Activated CD4-positive, alpha-beta T cell treated with anti-CD3 and anti-CD28 coated beads for 24 hours (primary cell): ENCODE results near the gene SEMA7A.

Source experiments
- DNase-seq, 2 donors: peaks; one replicate each; pipeline ENCODE4 v3.0.0-alpha.2; 2020; ENCODE audit warnings: low read depth in 2 of 2

The SEMA7A gene

DNA sequence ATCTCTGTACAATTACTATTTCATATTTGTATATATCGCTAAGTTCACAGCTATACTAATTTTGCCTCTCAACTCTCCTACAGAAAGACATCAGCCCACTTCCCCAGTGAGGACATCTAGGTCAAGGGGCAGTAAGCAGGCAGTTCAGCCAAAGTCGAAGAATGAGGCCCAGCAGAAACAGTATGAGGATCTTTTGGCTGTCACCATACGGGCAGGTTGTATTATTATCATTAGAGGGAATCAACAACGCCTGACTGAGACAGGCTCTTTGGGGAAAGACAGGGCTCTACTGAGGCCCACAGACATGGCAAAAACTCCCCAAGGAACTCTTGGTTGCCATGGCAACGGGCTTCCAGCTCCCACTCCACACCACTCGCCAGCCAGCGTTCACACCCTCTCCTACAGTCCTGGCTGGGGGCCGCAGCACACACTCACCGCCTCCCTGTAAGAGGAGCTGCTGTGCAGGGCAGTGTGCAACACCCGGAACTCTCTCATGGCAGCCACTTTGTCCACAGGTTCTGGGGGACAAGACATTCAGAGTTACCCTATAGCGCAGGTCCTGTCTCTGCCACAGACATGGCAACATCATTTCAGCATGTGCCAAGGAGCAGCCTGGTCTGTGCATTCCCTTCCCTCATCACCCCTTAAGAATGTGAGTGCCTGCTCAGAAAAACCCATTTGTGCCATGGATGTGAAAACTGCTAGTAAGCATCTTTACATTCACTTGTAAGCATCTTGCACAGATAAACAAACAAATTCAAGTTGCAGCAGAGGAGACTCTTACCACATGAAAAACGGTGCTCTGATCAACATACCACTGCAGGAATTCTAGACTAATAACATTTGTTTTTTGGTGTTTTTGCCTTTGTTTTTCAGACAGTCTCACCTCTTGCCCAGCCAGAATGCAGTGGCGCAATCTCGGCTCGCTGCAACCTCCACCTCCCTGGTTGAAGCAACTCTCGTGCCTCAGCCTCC is 18.4 kb upstream of the SEMA7A start:
- no peak for DNase-seq

DNA sequence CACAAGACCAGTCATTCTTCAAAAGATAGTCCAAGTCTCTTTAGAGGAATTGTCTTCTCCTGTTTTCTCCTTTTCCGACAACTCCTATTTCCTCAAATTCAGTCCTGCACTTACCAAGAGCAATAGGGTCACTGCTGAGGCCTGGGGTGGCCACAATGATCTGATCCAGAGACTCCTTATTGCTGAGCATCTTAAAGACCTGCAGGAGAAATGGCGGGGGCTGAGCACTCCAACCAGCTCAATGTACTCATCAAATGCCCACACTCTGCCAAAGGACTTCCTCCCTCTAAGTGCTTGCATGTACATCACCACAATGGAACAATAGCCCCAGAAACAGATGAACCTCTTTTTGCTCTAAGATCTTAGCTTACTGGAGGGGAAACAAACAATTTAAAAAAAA is 17.6 kb upstream of the SEMA7A start:
- DNase-seq: no peak

DNA sequence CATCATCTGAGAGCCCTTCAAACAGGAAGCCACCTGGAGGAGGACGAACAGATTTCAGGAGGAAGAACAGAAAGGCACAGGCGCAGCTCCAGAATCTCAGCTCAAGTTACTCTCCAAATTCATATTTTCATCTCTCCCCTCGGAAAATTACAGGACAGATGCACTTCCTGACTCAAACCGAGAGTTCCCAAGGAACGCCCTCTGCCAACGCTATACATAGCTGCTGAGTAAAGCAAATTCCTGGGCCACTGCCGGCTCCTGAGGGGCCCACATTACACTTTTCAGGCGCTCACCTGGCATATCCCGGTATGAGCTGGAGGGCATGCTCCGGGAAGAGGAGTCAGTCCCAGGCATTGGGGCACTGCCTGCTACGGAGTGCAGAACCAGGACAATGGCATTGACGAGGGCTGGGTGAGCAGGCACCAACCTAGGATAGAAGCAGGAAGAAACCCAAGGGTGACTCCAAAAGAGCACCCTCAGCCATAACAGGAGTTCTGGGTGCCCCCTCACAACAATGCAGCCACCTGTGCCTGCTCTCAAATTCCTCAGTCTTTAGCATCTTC is 16.0 kb upstream of the SEMA7A start:
- DNase-seq: no peak

DNA sequence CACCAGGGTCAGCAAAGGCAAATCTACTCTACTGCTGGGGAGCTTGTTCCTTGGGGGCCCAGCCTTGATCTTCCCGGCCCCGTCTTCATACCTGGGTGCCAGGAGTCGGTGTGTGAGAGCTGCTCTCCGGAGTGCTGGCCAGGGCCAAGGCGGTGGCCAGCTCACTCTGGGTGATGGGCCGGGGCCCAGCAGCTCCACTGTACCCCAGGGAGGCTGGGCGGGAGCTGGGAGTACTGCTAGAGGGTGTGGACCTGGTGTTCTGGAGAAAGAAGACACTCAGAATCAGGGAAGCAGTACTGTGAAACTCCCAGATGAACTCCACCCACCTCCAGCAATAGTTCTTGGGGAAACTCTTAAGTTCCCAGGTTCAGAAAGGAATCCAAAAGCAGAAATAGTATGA is 15.3 kb upstream of the SEMA7A start:
- no peak for DNase-seq

DNA sequence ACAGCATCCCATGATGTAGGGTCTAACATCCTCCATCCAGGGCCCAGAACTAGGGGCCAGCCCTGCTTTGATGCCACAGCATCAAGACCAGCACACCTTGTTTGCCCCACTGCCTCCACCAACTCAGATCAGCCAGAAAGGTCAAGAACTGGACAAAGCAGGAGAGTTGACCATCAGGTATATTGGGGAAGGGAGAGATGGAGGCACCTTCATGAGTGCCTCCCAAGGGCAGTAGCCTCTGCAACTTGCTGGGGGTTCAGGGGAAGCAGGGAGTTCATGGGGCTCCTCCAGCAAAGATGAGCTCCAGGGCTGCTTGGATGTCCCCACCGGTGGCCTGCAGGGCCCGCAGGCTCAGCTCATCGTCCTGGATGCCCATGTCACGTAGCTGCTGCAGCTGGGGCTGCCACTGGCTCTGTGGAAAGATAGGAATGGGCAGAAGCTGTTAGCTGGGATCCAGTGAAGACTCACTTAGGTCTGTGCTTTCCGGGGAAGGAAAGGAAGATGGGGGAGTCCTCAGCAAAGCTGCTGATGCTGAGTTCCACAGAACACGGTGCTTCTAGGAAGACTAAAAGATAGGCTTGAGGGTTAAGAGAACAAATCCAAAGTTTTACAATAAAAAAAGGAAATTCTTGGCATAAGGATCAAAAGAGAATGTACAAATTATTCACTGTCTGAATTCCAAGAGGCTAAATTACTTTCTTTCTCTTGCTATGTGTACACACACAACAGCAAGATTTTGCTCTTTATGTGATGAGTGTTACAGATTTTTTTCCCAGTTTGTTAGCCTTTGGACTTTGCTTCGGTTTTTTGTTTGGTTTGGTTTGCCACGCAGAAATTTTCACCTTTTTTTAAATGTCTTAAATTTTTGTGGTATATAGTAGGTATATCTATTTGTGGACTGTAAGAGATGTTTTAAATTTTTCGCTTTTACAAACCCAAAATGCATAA is 12.3 kb upstream of the SEMA7A start:
- no peak for DNase-seq

DNA sequence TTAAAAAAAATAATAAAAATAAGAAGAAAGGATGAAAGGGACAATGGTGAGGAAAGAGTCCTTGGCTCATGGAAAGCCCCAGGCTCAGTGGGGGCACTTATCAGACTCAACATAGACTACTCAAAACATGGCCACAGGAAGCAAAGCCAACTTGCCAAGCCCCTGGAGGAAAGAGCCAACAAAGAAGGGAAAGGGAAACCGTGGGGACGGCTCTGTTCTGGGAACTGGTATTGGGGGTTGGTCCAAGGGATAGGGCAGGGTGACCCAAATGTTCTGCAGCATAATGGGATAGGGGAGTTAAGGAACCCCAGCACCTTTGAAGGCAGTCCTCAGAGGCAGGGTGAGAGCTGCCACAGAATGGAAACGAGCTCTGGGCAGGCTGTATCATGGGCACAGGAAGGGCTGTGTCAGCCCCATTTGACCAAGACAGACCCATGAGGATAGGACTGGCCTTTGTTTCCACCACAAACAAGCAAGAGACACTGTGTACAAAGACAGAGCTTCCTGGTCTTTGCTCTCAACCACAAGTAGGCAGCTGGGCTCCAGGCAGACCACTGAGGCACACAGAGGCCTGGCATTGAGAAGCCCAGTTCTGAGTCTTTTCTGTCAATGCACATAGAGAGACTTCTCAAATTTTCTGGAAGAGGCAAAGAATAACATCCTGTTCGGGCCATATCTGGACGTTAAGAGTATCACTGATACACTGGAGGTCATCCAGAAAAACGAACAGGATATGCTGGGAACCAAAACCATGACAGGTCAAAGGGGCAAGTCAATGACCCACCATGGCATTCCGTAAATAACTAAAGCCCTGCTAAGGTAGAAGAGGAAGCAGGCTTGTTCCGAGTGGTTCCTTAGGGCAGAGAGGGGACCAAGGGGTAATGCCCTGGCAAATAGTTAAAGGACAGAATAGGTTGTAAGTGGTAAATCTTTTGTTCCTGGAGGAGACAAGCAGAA is 10.6 kb upstream of the SEMA7A start:
- DNase-seq: no peak

DNA sequence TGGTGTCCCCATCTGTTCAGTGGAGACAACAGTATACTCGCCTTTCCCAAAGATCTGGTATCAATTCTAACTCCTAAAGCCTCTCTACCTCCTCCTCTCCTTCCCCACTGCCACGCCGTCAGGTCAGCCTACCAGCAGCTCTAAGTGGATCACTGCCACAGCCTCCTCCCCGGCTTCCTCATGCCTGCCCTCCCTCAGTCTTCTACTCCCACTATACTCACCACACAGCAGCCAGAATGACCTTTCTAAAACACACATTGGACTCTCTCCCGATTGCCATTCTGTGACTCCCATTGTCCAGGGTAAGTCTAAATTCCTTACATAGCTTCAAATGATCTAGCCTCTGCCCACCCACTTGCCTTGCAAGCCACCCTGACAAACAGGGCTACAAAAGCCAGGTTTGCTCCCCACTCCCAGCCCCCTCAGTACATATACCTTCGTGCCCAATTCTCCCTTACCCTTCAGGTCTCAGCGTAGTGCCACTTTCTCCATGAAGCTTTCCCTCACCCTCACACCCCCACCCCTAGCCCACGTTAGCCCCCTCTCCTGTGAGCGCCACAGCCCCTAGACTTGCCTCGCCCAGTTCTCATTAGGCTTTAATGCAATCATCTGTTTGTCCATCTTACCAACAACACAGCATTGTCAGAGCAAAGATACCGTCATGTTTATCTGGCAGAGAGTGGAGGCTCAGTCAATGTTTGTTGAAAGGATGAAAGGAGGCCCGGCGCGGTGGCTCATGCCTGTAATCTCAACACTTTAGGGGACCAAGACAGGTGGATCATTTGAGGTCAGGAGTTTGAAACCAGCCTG is 9.5 kb upstream of the SEMA7A start:
- DNase-seq: no peak

DNA sequence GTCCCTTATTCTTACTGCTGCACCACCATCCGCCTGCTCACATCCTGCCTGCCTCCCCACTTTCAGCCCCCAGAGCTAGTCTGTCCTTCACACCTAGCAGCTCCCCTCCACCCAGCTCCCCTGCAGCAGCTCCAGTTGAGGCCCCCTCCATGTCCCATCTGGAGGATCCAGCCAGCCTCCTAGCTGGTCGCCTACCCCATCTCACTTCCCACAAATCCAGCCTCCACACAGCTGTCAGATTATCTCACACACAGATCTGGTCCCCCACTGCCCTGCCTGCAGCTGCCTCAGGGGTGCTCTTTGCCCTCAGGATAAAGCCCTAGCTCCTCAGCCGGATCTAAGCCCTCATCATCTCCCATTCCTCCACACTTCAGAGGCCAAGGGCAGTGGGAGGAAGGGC is 8.8 kb upstream of the SEMA7A start:
- no peak for DNase-seq

DNA sequence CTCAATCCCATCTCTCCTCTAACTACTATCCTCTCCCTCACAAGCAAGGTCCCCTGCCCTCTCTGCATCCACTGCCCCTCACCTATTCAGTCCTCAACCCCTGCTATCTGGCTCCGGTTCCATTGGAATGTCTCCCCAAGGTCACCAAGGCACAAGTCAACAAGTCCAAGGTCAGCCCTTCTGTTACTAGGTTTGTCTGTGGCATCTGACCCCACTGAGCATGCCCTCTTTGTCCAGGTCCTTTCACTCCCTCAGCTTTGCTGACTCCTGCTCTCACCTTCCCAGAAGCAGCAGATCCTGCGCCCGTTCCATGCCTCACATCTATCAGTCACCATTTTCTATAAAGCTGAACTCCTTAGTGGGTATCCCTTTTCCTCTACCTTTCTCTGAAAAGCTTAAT is 8.3 kb upstream of the SEMA7A start:
- no peak for DNase-seq

DNA sequence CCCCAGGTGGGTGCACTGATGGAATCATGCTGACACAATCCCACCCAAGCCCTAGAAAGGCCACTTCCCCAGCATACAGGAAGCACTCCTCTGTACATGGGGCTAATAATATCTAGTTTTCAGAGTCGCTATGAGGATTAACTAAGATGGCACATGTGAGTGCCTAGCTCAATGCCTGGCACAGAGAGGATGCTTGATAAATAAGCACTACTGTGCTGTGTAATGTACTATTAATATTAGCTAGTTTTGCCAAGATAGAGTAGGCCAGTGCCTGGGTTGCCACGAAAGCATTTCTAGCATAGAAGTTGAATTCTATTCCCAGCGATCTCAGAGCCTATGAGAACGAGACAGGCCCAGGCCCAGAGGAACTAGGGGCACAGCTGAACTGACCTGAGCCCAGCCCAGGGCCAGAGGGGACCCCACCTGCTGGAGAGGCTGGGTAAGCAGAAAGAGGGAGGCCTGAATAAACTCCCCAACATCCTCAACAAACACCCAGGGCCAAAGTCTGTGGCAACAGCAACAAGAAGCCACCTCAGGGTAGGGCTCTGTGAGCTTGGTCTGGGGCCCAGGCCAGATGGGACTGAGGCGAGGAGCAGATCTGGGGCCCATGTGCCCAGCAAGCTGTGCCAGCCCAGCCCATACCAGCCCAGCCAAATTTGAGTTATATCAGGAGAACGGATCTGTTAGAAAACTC is 7.6 kb upstream of the SEMA7A start:
- no peak for DNase-seq

DNA sequence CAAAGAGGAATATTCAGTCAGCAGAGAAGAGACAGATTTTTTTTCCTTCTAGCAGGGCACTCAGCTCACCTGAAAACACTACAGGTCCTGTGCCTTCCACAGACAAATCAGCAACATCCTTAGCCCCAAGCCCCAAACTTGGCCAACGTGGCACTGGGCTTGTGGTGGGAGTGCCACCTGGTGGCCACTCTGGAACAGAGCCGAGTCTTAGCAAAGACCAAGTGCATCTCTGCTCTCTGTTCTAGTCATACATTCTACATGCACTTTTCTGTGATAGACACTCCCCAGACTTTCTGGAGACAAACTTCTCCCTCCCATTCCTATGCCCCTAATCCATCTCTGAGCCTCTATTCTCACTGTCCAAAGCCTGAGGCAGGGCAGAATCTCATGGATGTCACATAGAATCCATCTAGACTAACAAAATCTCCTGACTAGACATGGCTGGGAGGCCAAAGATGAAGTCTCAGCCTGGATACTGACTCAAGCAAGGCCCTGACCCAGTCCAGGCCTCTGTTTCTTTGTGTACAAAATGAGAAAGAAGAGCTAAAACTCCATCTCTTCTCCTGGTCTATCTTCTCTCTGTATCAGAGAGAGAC is 5.1 kb upstream of the SEMA7A start:
- peak; percentile 64 to 65 for DNase-seq

DNA sequence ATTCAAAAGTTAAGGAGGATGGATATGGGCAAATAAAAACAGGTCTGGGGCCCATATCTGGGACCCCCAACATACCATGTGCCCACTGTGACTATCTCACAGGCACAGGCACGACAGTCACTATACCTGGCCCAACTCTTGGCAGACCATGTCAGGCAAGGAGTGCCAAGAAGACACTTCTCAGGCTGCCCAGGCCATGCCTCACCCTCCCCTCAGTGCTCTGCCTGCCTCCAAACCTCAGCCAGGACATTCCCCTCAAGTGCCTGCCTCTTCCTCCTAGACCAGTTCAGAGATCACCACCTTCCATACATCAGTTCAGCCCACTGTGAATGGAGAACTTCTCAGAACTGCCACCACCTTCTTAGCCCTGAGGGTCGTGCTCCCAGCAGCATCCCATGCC is 4.4 kb upstream of the SEMA7A start:
- no peak for DNase-seq

DNA sequence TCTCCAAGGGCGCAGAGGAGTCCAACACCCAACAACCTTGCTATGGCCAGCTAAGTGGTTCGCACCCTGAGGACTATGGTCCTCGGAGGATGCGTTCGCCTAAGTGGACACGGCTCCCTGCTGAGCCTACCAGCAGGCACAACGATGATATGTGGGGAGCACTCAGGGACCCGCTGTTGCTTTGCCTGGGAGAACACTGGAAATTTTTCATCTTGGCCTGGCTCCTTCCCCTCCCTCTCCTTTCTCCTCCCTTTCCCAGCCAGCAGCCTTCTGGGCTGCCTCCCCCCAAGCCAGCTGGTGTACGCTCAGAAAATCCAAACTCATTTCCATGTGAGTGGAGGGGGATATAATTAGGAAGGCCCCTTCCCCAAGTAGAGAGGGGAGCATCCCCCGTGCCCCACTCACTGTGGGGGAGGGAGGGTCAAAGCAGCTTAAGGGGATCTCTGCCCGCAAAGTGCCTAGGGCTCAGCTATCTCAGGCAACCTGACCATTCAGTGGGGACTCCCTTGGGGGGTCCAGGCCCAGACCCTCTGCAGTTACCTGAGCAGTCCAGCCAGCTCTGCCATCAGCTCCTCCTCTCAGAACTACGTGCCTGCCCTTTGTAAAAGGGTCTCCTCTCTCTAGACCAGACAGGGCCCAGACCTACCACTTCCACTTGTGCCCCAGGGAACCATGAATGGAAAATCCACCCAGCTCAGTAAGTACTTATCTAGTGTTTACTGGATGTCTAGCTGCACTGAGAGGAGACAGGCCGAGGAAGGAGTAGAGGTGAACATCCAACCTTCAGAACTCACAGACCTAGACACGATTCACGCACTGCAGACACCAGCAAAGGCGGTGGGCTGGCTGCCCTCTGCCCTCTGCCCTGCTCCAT is 742 bp upstream of the SEMA7A start:
- no peak for DNase-seq

DNA sequence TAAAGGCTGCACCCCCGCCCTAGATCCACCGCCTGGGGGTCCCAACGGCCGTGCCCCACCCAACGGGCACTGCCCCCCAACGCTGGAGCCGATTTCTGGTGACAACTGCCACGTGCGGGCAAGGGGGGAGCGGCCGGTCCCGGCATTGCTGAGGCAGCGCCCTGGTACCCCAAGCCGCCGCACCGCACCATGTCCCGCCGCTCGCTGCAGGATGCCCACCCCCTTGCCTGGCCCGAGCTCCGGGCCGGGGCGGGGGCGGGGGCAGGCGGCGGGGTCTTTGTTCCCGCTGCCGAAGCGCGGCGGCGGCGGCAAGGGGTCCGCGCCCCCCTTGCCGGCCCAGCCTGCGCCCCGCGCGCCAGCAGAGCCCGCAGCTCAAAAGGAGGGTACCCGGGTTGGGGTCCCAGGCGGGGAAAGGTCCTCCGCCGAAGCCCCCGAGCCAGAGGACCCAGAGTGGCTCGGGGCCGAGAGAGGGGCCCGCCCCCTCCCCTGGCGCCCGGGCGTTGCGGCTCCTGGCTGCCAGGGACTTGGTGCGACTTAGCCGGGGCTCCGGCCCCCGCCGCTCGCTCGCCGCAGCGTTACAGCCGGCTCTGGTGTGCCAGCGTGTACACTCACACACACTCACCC is 678 bp downstream of the SEMA7A start:
- no peak for DNase-seq

DNA sequence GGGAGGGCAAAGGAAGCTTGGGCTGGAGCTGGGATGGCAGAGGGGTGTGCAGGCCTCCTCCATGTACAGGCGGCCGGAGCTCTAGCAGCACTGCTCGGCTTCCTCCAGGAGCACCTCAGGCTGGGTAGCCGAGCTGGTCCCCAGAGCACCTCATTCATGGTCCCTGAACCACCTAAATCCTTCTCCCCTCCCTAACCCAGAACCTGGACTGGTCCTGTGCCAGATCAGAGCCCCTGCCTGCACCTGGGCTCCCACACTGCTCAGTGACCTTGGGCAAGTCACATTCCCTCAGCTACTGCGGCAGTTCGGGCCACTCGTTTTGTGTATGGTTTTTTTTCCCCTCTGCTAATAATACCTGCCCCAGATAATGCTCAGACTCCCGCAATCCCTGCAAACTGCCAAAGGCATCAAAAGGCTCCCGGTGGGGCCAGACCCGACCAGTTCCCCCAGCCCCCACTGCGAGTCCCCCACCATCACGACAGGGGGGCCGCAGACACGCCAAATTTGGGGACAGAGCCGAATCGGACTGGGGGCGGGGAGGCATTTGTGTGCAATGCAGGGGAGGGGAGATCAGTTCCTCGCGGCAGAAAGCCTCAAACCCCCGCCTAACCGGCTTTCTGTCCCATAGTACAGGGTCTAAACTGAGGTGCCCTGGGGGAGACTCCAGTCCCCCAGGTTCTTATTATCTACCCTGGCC is 1.3 kb downstream of the SEMA7A start:
- no peak for DNase-seq

DNA sequence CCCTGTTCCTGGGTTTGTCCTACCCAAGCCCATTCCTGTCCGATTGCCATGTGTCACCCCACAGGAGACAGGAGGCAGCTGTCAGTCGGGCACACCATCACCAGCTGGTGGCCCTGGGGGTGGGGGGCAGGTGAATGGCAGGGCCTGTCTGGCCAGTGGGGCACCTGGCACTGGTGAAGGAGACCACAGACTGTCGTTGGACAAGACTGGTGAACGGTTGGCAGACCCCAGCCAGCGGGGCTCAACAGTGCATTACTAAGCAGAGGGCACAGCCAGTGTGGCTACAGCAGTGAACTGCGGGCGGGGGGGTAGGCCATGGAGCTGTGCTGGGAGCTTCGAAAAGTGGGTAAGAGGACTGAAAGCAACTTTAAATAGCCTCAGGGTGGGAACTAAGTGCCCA is 2.1 kb downstream of the SEMA7A start:
- no peak for DNase-seq

DNA sequence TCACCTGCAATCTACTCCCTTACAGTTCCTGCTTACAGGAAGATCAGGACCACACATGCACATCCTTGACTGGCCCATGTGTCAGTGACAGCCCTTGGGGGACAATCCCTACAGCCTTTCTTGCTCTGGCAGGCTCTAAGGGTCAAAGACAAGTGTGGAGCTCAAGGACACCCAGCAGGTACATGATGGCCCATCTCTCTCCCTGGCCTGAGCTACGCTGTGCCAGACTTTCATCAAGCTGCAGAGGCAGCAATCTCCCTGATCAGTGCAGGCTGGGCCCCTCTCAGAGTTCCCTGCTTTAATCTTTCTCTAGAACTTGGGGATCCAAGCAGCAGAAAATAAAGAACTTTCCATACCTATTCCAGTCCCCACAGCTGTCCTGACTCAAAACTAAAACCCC is 2.6 kb downstream of the SEMA7A start:
- no peak for DNase-seq
